Lung (tissue), 12 donors: ENCODE data around the gene COX20. TPM values are rescaled to one million over a fixed set of nuclear protein-coding genes. Genes with fewer than 3 reads are reported as not detected.
A peak's percentile ranks its signal among the peaks of the same experiment; 100 is the strongest.

Experiments
- ATAC-seq: fragments of 200-7000 bp; cut with Tn5 transposase; one replicate; pipeline ENCODE4 v1.9.1; 2020; ENCODE audit warnings: moderate number of reproducible peaks; ENCODE audit not compliant: insufficient read depth, low FRiP score
- DNase-seq, 3 donors: peaks; one replicate each; pipeline ENCODE4 v3.0.0-alpha.2; 2013 to 2017
- H3K27ac ChIP-seq, 2 donors: one replicate each; pipeline ENCODE4 v1.5.1; 2013; ENCODE audit warnings: mild to moderate bottlenecking in 2 of 2, moderate library complexity in 2 of 2, control low read depth in 1 of 2, inconsistent platforms in 1 of 2, low read depth in 1 of 2, low read length in 1 of 2
- H3K27me3 ChIP-seq, 3 donors: one replicate each; pipeline ENCODE4 v1.5.1; 2013; ENCODE audit warnings: low read length in 2 of 3; ENCODE audit not compliant: control insufficient read depth in 3 of 3, insufficient read depth in 3 of 3
- H3K36me3 ChIP-seq, 4 donors: one replicate each; pipeline ENCODE4 v1.5.1; 2013; ENCODE audit warnings: low read length in 4 of 4, mild to moderate bottlenecking in 1 of 4, moderate library complexity in 1 of 4; ENCODE audit not compliant: control insufficient read depth in 4 of 4, insufficient read depth in 4 of 4
- H3K4me1 ChIP-seq, 5 donors: one replicate each; pipeline ENCODE4 v1.5.1; 2013; ENCODE audit warnings: low read length in 5 of 5, mild to moderate bottlenecking in 2 of 5, moderate library complexity in 1 of 5; ENCODE audit not compliant: control insufficient read depth in 5 of 5, insufficient read depth in 5 of 5
- H3K4me3 ChIP-seq: one replicate; pipeline ENCODE4 v1.5.1; 2013; ENCODE audit warnings: mild to moderate bottlenecking, control low read depth, moderate library complexity
- H3K9ac ChIP-seq, 2 donors: one replicate each; pipeline ENCODE4 v1.5.1; 2013; ENCODE audit warnings: low read length in 2 of 2, control low read depth in 1 of 2; ENCODE audit not compliant: insufficient read depth in 1 of 2
- H3K9me3 ChIP-seq, 4 donors: one replicate each; pipeline ENCODE4 v1.5.1; 2013; ENCODE audit warnings: low read length in 3 of 4, mild to moderate bottlenecking in 1 of 4, moderate library complexity in 1 of 4; ENCODE audit not compliant: control insufficient read depth in 4 of 4, insufficient read depth in 3 of 4
- CTCF ChIP-seq: IDR thresholded peaks from 2 replicates; pipeline ENCODE4 v1.5.1; 2012; ENCODE audit warnings: mild to moderate bottlenecking; ENCODE audit errors: control extremely low read depth, extremely low read depth
- WGBS, 2 donors: extraction: QIAGEN DNeasy Blood & Tissue Kit; methylation state at CpG; one replicate each; pipeline ENCODE4 v1.1.7; 2013; 5-methylcytosine and 5-hydroxymethylcytosine counted together
- polyA plus RNA-seq, 2 donors: library from polyadenylated mRNA; stranded (reverse); fragments of 200-250 nt; gene quantifications; one replicate each; pipeline ENCODE4 v1.2.1, GENCODE V29; 2013
- total RNA-seq, 2 donors: library from RNA; depleted of rRNA in 1 of 2; stranded (reverse); fragments of >200 nt in 1 of 2; gene quantifications; one replicate each; pipeline ENCODE4 v1.2.1, GENCODE V29; 2014 to 2021
- donor health status: control.
- donor health status: control.
- donor health status: Bipolar disorder and iron deficiency.
- donor health status: healthy.
- donor health status: DM: yes; HTN: yes; CAD: no.

COX20 gene
- total and polyA plus RNA-seq, 4 donors = 23.4 to 53.2 (median 31.3) TPM

DNA sequence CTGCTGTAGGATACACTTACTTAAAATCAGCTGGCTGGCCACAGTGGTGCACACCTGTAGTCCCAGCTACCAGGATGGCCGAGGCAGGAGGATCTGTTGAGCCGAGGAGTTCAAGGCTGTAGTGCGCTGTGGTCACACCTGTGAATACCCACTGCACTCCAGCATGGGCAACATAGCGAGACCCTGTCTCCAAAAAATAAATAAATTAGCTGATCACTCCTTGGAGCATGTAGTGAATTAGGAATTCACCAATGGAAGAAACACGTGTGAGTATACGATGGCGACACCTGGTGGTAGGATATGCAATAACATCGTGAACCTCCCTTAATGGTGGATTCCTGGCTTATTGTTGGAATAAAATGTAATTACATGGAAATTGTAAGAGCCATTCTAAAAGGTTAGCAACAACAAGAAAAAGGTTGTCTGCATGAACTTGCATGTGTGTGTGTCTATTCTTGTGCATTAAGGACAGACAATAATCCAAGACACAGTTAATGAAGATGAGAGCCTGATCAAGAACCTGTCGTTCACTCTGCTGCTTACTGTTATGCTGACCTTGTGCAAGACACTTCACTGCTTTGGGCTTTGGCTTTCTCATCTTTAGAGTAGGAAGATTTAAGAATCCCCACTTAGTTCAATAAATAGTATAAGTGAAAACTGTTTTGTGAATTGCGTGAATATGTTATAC, 38.6 kb upstream of the COX20 start:
- peak; percentile 84 for TF ChIP-seq CTCF
- no peaks in the 10 kb centered on the region for H3K4me1 ChIP-seq
- no peak overlapping the region for H3K4me3 ChIP-seq
- ATAC-seq (peak; percentile 86), DNase-seq (peak; percentile 69 to 84 (median 72))
- H3K27ac ChIP-seq = no peak overlapping the region
- WGBS, 2 donors = 44 to 45% methylated on average over 10 of the region's 10 CpGs
- no peaks in the 10 kb centered on the region for H3K27me3 ChIP-seq
- H3K36me3 ChIP-seq = no peaks in the 10 kb centered on the region
- no peak overlapping the region for H3K9ac ChIP-seq
- no peaks in the 10 kb centered on the region for H3K9me3 ChIP-seq

GRCh38 chr1:244800821-244801220, 34.6 kb upstream of the COX20 start:
- H3K4me3 ChIP-seq = no peak overlapping the region
- H3K27me3 ChIP-seq = no peaks in the 10 kb centered on the region
- H3K9ac ChIP-seq = no peak overlapping the region
- H3K27ac ChIP-seq = no peak overlapping the region
- no peak for TF ChIP-seq CTCF
- H3K36me3 ChIP-seq = no peaks in the 10 kb centered on the region
- ATAC-seq (no peak), DNase-seq (no peak)
- H3K4me1 ChIP-seq = no peaks in the 10 kb centered on the region
- 81 to 88% methylated on average over 9 of the region's 9 CpGs for WGBS, 2 donors
- H3K9me3 ChIP-seq = no peaks in the 10 kb centered on the region

GRCh38 chr1:244801246-244801645, 34.2 kb upstream of the COX20 start:
- ATAC-seq = no peak
- Histone ChIP-seq H3K36me3 (no peaks in the 10 kb centered on the region), H3K27ac (no peak overlapping the region), H3K9ac (no peak overlapping the region), H3K9me3 (no peaks in the 10 kb centered on the region), H3K27me3 (no peaks in the 10 kb centered on the region), H3K4me3 (no peak overlapping the region), H3K4me1 (no peaks in the 10 kb centered on the region)
- WGBS, 2 donors = 38% methylated on average over 14 of the region's 14 CpGs
- TF ChIP-seq CTCF = peak; percentile 36
- DNase-seq = peak in 1 of 3 donors; percentile 12

- no peak for ATAC-seq
These were observed 33.4 kb upstream of the COX20 start for GRCh38 chr1:244802041-244802440.

More at GRCh38 chr1:244802041-244802440, 33.4 kb upstream of the COX20 start:
- H3K4me3 ChIP-seq = no peak overlapping the region
- H3K4me1 ChIP-seq = no peaks in the 10 kb centered on the region
- H3K27ac ChIP-seq = no peak overlapping the region
- no peak for DNase-seq
- H3K27me3 ChIP-seq = no peaks in the 10 kb centered on the region
- WGBS, 2 donors = 45 to 48% methylated on average over 14 of the region's 14 CpGs
- H3K36me3 ChIP-seq = no peaks in the 10 kb centered on the region
- H3K9me3 ChIP-seq = no peaks in the 10 kb centered on the region
- no peak overlapping the region for H3K9ac ChIP-seq
- TF ChIP-seq CTCF = no peak
